ENCODE results near the gene ASPA.
"Not testable (repeated sequence)": the region's sequence is repeated elsewhere in the genome, so short reads cannot be mapped to it uniquely, and the experiment has no call there.

ASPA gene

DNA sequence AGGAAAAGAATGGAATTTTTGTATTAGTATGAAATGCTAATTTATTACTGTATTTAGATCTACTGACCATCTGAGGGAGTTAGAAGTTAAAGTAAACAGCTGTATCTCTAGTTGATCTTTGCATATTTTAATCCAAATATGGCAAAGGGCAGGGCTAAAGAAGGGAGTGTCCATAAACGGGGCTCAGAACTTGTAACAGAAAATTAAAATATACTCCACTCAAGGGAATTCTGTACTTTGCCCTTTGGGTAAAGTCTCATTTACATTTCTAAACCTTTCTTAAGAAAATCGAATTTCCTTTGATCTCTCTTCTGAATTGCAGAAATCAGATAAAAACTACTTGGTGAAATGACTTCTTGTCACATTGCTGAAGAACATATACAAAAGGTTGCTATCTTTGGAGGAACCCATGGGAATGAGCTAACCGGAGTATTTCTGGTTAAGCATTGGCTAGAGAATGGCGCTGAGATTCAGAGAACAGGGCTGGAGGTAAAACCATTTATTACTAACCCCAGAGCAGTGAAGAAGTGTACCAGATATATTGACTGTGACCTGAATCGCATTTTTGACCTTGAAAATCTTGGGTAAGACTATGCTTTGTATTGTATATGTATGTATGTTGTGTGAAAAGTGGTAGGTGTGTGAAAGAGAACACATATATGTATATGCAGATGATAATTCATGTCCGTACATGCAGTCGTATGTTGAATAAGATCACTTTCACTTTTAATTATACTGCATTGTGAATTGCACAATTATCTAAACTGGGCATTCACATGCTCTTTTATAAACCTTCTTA, at the start of gene ASPA:
Gene ASPA (plus strand): TSS at position 186 of the 799 bp plus-strand sequence. CDS start 163 bp downstream, at position 349.
- no peak for DNase-seq (ENCODE audit: low spot score)

DNA sequence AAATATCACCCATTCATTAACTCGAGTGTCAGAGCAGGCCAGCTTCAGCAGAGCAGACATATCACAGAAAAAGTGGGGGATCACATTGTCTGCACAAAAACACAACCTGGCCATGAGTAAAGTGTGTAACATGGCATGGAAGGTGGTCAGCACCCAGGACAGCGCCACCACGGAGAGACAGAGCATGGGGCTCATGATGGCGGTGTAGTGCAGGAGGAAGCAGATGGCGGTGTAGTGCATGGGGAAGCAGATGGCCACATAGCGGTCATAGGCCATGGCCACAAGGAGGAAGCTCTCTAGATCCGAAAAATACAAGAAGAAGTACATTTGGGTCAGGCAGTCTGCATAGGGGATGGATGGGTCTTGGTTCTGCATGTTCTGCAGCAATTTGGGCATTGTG, 42.6 kb upstream of the ASPA start:
- DNase-seq (ENCODE audit: low spot score): not testable (repeated sequence)

DNA sequence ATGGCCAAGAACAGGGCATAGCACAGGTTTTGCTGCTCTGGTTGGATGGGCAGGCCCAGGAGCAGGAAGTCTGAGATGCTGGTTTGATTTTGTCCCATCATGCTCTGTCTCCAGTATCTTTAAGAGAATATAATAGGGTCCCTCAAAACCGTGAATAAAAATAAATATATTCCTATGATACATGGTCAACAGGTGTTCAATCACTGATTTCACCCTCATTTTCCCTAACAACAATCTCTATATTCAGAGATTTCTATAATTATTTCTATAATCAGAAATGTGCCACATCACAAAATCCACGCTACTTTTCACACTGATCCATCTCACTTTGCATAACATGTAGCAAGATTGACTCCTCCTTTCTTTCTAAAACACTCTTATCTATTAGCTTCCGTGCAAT, 42.1 kb upstream of the ASPA start, which contains the start of gene OR1E2:
Gene OR1E2 (minus strand): TSS at position 101 of the 400 bp plus-strand sequence. CDS start 0 bp downstream, at position 101.
- DNase-seq (ENCODE audit: low spot score): no peak

DNA sequence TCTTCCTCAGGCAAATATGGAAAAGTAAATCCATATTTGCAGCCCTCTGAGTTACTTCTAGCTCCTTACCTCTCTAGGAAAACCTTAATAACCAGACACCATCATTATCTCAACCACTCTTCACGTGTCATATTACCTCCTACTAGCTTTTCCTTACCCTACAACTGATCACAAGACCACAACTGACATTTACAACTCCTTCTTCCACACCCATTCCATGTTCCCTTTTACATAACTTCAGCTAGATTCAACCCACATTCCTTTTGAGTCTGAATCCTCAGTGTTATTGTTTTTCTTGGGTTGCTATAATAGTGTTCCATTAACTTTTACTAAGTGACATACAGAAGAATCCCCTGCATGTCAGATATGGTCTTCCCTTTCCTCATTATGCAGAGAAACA, 37.4 kb upstream of the ASPA start:
- DNase-seq (ENCODE audit: low spot score): no peak

DNA sequence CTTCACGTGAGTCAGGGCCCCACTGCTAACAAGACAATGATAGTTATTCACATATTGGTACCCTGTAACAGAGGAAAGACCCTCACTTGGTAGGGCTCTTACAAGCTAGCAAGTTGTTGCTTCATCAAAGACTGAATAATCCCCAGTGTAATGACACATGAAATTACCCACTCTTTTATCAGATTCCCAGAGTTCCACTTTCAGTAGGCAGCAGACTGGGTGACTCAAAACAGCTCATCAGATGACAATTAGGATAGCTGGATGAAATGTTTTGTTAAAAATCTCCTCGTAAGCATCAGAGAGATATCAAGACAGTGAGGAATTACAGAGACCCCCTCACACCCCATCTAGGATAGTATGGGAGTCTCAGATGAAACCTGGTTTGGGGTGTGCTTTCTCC, 35.3 kb upstream of the ASPA start:
- DNase-seq (ENCODE audit: low spot score): no peak

DNA sequence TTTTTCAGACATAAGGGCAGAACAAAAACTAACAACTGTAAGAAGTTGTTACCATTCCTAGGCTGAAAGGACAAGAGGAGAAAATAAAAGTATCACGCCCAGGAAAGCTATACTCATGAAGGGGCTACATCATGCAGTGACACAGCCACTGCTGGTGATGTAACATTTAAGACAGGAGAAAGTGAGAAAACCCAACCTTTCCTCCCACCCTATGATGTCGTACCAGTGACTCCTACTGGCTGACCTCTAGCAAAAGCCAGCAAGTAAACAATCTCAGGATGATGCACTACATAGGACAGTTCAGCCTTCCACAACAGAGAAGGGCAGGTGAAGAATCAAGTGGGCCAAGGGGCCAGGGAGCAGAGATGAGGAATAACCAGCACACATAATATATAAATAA, 28.2 kb upstream of the ASPA start:
- peak; percentile 12 for DNase-seq (ENCODE audit: low spot score)

DNA sequence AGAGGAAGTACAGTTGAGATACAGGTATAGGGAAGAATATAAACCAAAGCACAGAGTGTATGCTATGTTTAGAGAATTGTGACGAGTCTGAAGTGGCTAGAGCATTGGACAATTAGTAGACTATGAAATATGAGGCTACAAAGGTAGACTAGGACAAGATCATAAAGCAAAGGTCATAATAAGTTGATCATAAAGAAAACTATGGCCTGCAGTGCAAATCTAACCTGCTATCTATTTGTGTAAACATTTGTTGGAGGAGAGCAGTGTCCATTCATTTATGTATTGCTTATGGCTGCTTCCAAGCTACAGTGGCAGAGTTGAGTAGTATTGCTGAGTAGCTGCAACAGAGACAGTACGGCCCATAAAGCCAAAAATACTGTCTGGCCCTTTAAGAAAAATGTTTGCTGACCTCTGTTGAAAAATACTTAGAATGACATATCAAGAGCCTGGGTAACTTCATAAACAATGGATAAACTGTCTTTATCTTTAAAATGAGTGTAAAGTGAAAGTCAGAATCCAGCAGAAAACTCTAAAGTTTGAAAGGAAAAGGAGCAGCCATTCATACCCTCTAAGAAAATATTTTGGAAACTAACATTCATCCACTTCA, 27.6 kb upstream of the ASPA start:
- no peak for DNase-seq (ENCODE audit: low spot score)

DNA sequence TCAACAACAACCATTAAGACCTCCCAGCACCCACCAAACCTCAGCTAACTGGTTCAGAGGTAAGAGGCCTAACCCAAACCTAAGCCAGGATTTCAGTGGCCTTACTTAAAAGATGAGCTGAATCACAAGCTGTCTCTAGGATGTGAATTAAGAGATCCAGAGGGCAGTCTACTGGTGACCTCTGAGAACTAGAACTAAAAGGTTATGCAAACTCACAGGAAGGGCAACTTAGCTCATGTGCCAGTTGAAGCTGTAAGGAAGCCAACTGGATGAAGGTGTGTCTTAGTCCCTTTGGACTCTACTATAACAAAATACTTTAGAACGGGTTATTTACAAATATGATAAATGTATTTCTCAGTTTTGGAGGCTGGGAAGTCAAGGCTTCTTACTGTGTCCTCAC, 9.4 kb upstream of the ASPA start:
- not testable (repeated sequence) for DNase-seq (ENCODE audit: low spot score)

DNA sequence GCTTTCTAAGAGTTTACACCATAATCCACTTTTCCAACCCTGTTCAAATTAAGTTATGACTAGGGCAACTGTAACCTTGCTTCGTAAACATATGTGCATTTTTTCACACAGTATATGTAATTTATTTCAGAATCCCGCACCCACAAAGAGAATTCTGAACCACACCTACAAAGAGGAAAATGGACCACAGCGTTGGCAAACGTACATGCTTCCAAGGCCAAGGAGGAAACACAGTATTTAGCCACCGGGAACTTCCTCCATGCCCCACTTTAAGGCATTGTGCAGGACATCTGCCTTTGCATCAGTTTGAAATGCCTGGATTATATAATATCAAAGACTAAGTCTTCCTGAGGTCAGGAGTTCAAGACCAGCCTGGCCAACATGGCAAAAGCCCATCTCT, 6.3 kb upstream of the ASPA start:
- DNase-seq (ENCODE audit: low spot score): no peak

DNA sequence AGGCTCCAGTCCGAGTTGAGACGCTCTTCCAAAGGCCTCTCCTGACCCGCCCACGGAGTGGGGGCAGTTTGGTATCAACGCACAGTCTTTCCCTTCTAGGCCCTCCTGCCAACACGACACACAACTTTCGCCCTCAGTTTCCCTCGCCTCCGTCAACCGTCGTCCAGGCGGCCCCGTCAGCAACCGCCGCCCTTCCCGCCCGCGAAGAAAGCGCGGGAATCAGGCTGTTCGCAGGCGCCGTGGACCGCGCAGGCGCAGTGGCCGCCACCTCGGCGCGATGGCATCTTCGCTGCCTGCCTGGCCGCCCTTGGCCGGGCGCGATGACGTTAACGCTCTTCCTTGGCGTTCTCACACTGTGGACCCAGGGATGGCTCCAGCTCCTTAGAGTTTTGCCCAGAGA, 4.2 kb upstream of the ASPA start, which contains the start of gene SPATA22:
Gene SPATA22 (minus strand): TSS at position 221 of the 400 bp plus-strand sequence. CDS start 2,494 bp downstream, outside the sequence.
- DNase-seq (ENCODE audit: low spot score): no peak

DNA sequence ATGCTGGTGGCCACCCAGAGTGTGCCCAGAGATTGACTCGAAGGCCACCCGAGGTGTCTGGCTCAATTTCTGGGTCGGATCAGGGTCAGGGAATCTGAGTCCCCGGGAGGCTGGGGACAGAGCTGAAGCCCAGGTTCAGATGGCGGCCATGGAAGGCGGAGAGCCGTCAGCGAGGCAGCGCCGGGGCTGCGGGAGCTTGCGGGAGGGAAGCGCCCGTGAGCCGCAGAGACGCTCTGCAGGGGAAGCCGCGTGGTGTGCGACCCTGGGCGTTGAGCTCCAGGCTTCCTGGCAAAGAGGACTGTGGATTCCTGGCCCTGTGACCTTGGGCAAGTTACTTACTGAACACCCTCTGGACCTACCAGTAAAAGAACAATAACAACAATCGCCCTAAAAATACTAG, 3.7 kb upstream of the ASPA start:
- no peak for DNase-seq (ENCODE audit: low spot score)

DNA sequence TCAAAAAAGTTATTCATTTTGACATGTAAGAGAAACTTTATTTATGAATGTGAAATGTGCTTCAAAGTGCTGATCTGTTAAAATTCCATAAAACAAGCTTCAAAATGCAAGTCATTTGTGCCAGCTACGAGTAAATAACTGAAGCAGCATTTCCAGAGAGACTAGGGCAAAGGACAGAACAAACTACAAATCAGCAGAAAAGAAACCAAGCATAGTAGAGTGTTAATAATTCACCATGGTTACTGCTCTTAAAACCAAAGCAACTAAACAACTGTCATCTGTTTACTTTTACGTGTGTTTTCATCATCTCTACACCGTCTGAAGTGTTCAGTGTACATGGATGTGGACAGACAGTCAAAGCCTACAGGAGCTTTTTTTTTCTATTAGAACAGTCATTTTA, 1.6 kb upstream of the ASPA start:
- no peak for DNase-seq (ENCODE audit: low spot score)

DNA sequence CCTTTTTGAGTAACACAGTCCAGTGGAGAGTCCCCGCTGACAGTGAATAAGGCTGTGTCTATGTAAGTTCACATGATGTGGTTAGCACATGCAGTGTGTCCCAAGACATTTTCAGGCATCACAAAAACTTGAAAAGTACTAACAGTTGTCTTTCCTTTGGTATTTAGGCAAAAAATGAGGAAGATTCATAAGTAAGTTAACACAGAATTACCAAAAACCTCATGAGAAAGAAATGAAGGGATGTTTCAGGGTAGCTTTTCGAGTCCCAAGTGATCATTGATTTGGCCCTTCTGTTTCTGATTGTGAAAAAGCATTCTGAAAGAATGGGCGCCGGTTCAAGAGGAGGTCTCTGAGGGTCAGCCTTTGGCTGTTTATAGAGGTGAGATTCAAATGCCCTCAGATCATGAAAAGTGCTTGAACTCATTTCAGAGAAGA, 529 bp upstream of the ASPA start:
- no peak for DNase-seq (ENCODE audit: low spot score)

DNA sequence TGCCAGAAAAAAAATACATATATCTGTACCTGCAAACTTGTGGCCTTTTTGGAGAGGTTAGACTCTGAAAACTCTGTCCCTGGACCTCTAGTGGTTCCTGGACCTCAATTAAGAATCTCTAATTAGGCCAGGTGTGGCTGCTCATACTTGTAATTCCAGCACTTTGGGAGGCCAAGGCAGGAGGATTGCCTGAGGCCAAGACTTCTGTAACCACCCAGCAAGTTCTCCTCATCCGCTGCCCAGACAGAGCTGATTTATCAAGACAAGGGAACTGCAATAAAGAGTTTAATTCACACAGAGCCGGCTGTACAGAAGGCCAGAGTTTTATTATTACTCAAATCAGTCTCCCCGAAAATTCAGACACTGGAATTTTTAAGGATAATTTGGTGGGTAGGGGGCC, 4.2 kb downstream of the ASPA start:
- no peak for DNase-seq (ENCODE audit: low spot score)

DNA sequence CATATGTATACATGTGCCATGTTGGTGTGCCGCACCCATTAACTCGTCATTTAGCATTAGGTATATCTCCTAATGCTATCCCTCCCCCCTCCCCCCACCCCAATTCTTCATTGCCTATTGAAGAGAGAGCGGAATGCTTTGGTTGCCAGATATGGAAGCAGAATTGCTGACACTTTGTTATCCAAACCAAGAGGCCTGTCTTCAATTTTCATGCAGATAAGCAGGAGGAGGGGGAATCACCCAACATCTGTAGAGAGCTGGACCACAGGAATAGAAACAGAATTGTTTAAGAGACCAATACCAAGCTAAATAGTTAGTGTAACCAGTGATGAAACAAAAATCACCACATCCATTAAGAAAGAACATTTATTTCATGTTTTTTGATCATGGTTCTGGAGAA, 7.1 kb downstream of the ASPA start:
- DNase-seq (ENCODE audit: low spot score): no peak

DNA sequence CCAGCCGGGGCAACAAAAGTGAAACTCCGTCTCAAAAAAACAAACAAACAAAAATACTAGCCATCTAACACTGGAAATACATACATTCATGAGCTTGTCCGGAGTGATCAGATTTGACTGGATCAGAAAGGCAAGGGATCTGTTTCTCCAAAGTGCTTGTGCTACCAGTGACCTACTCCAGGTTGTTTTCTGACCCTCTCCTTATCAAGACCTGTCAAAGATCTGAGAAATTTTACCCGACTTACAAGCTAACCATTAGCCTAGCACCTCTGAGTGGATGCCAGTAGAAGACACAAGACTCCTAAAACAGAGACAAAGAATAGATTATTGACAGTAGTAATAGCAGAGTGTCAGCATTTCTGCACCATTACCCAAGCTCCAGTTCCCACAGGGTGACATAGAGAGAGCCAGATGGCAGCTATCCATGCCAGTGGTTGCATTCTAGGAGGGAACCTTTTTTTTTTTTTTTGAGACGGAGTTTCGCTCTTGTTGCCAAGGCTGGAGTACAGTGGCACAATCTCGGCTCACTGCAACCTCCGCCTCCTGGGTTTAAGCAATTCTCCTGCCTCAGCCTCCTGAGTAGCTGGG, 9.8 kb downstream of the ASPA start:
- no peak for DNase-seq (ENCODE audit: low spot score)

DNA sequence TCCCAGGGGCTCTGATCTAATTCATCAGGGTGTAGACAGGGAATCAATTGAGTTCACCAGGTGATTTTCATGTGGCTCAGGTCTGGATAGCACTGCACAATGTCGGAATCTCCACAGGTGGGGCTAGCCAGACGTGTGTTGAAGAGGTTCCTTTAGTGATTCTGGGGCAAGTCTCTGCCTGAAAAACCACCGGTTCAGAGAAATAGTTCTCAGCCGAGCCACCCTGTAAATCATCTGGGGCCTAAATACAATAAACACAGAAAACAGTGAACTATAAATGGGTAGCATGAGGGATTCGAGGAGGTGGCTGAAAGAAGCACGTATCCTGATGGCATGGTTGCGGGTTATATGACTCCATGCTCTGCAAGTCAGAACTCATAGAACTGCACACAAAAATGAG, 21.3 kb downstream of the ASPA start:
- no peak for DNase-seq (ENCODE audit: low spot score)

DNA sequence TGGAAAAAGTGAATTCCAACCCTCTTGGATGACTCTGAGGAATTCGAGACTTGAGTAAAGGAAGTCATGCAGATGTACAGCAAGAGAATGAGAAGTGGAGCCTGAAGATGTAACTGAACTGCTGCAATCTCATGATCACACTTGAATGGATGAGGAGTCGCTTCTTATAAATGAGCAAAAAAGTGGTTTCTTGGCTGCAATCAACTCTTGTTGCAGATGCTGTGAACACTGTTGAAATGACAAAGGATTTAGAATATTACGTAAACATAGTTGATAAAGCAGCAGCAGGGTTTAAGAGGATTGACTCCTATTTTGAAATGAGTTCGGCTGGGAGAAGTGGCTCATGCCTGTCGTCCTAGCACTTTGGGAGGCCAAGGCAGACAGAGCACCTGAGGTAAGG, 25.5 kb downstream of the ASPA start:
- DNase-seq (ENCODE audit: low spot score): no peak

DNA sequence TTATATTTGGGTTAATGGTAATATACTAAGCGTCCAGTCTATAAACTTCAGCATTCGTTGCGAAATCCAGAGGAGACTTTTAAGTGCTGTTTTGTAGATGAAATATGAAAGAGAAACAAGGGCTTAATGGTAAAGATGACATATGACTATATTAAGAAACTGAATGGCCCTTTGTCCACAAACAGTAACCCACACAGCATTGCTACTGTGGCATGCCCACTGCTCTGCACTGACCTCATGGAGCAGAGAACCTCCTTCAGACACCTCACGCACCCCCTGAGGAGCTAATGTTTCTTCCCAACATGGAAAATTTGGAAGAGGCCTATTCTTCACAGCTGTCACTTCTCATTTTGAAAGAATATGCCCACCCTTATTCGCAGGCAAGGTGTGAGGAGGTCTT, 26.7 kb downstream of the ASPA start:
- DNase-seq (ENCODE audit: low spot score): no peak

DNA sequence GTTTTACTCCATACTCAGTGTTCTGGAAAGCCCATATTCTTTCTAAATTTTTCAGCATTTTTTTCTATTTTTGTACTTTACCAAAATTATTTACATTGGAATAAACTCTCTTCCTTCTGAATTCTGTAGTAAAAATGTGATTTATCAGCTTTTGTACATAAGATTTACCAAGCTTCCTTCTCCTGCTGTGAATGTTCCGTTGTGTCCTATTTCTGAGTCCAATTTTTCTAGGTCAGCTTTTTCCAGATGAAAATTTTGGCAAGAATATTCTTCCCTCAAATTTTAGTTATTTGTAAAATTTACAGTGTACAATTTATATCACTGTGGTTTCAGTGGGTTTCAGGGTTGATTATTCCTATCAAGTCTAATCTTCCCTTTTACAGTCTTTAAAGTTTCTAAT, 27.5 kb downstream of the ASPA start:
- DNase-seq (ENCODE audit: low spot score): peak; percentile 37

DNA sequence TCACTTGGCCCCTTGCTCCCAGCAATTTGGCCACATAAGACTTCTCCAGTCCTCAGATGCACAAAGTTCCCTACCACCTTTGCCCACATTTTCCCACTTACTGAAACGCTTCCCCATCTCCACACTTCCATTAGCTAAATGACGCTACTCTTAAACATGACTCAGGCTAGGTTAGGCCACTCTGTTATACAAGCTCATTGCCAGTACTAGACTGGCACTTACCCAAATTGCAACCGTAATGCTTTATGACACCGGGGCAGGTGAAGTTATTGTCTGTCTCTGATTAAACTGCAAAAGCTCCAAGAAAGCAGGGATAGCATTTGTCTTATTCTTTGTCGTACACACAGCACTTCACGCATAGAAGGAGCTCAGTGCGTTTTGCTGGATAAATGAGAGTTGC, 29.2 kb downstream of the ASPA start:
- no peak for DNase-seq (ENCODE audit: low spot score)

DNA sequence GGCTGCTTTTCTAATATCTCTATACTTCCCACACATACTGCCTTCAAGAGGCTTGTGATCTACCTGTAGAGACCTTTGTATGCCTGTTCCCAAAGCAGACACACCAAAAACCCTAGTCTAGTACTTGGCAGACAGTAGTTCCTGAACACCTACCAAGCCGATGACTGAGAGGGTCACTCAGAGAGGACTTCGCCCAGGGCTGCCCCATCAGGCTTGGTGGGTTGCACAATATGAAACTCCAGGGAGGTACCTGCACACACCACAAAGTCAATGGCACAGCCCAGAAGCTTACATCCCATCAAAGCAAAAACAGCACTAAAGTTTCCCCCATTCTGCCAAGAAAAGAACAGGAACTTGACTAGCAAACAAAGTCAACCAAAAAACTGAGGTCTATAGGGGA, 30.3 kb downstream of the ASPA start:
- DNase-seq (ENCODE audit: low spot score): no peak

DNA sequence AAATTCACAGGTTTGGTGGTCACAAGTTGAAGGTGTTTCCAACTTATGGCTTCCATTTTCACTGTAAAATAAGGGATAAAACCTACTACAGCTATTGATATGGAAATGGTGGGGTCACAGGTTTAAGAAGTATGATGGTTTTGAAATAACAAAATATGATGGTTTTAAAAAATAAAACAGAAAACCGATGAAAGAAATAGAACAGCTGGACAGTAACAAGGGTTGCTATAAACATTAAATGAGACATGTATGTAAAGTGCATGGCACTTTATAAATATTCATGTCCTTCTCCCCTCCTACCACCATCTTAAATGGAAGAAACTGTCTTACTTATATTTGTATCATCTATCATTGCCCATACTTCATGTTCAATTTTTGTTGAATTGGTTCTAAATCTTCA, 31.3 kb downstream of the ASPA start:
- DNase-seq (ENCODE audit: low spot score): no peak

Data from cerebellar cortex (tissue), 1 donor.